Keratinocyte (primary cell): ENCODE results near the gene C16orf86. TPM values are rescaled to one million over a fixed set of nuclear protein-coding genes. Genes with fewer than 3 reads are reported as not detected.

Experiments
- DNase-seq: peaks from one replicate; pipeline ENCODE4 v3.0.0-alpha.2; 2011; ENCODE audit warnings: low read depth, missing footprints, low spot score
- FAIRE-seq: peaks from 2 replicates; lab custom pipeline; 2011; peaks lifted over from hg19 to GRCh38; lab: Jason Lieb, UNC
- H2AFZ ChIP-seq: 2 replicates; pipeline ENCODE4 v1.6.0; 2012; ENCODE audit warnings: low read length, control low read depth, inconsistent platforms; ENCODE audit not compliant: control insufficient read depth
- H3K27ac ChIP-seq: 2 replicates; pipeline ENCODE4 v1.5.1; 2011; ENCODE audit warnings: low read length; ENCODE audit not compliant: control insufficient read depth, insufficient read depth
- H3K27me3 ChIP-seq: 3 replicates; pipeline ENCODE4 v1.6.0; 2011; ENCODE audit warnings: low read length; ENCODE audit not compliant: control insufficient read depth, insufficient read depth; ENCODE audit errors: extremely low read depth
- H3K36me3 ChIP-seq, 2 experiments: 2 replicates in 1 of 2; 3 replicates in 1 of 2; pipeline ENCODE4 v1.5.1; 2011; ENCODE audit warnings: low read length in 2 of 2, mild to moderate bottlenecking in 1 of 2; ENCODE audit not compliant: control insufficient read depth in 2 of 2, insufficient read depth in 2 of 2; ENCODE audit errors: extremely low read depth in 1 of 2
- H3K4me1 ChIP-seq: 3 replicates; pipeline ENCODE4 v1.5.1; 2011; ENCODE audit warnings: low read length; ENCODE audit not compliant: control insufficient read depth, insufficient read depth; ENCODE audit errors: extremely low read depth
- H3K4me2 ChIP-seq: 3 replicates; pipeline ENCODE4 v1.6.0; 2011; ENCODE audit warnings: low read depth, low read length; ENCODE audit not compliant: control insufficient read depth, insufficient read depth; ENCODE audit errors: extremely low read depth
- H3K4me3 ChIP-seq, 3 experiments: fragments of 200-600 bp in 1 of 3; sonication (generic) in 1 of 3; 2 replicates in 2 of 3; 3 replicates in 1 of 3; pipeline ENCODE4 v1.5.1; 2011 to 2016; ENCODE audit warnings: low read length in 3 of 3, mild to moderate bottlenecking in 3 of 3, control low read depth in 2 of 3, inconsistent platforms in 1 of 3, low read depth in 1 of 3, mixed read lengths in 1 of 3, mixed run types in 1 of 3, moderate library complexity in 1 of 3; ENCODE audit not compliant: control insufficient read depth in 2 of 3, insufficient read depth in 2 of 3; ENCODE audit errors: extremely low read depth in 1 of 3
- H3K79me2 ChIP-seq: 2 replicates; pipeline ENCODE4 v1.6.0; 2012; ENCODE audit warnings: low read length; ENCODE audit not compliant: control insufficient read depth, insufficient read depth
- H3K9ac ChIP-seq: 3 replicates; pipeline ENCODE4 v1.6.0; 2011; ENCODE audit warnings: low read length; ENCODE audit not compliant: control insufficient read depth, insufficient read depth; ENCODE audit errors: extremely low read depth
- H3K9me1 ChIP-seq: 3 replicates; pipeline ENCODE4 v1.6.0; 2011; ENCODE audit warnings: low read length; ENCODE audit not compliant: control insufficient read depth, insufficient read depth; ENCODE audit errors: extremely low read depth
- H3K9me3 ChIP-seq: 2 replicates; pipeline ENCODE4 v1.5.1; 2012; ENCODE audit warnings: low read depth, low read length; ENCODE audit not compliant: control insufficient read depth
- H4K20me1 ChIP-seq: 3 replicates; pipeline ENCODE4 v1.6.0; 2011; ENCODE audit warnings: low read length; ENCODE audit not compliant: control insufficient read depth, insufficient read depth; ENCODE audit errors: extremely low read depth
- CTCF ChIP-seq, 3 experiments: IDR thresholded peaks in 1 of 3; conservative IDR thresholded peaks in 1 of 3; optimal IDR thresholded peaks in 1 of 3; 2 replicates in 2 of 3; 3 replicates in 1 of 3; pipeline versions ENCODE3 to v1.5.1; 2011; ENCODE audit warnings: low read length in 3 of 3, mild to moderate bottlenecking in 3 of 3, moderate library complexity in 2 of 3, control low read depth in 1 of 3, inconsistent platforms in 1 of 3; ENCODE audit not compliant: insufficient read depth in 2 of 3; ENCODE audit errors: extremely low read depth in 1 of 3
- EZH2 ChIP-seq: IDR thresholded peaks from one replicate; pipeline ENCODE4 v1.6.1; 2012; ENCODE audit warnings: inconsistent platforms, mild to moderate bottlenecking, low read length, moderate library complexity
- dilution Hi-C: fragments of 300-500 bp; cut with MboI; formaldehyde crosslinking; loops from one replicate; pipeline ENCODE4 v1.7.0; 2020; ENCODE audit warnings: low sequenced_read_pairs; ENCODE audit not compliant: extremely low pct_ligation_motif_present
- polyA plus RNA-seq, 5 experiments: library from polyadenylated mRNA; depleted of rRNA in 3 of 5; stranded (reverse) in 3 of 5; stranded (forward) in 1 of 5; unstranded in 1 of 5; fragments of >200 nt; gene quantifications; 1 replicate in 1 of 5; 2 replicates in 3 of 5; 3 replicates in 1 of 5; pipeline versions ENCODE4 v1.2.1 to v1.2.3, GENCODE V29; 2011 to 2012; ENCODE audit warnings: missing spikeins in 2 of 5, low read depth in 1 of 5, low replicate concordance in 1 of 5

Gene C16orf86
- polyA plus RNA-seq, 1 donor (not counting 4 experiments of a cell fraction or from before 2014, with no cell fraction given) = 0.17 TPM

DNA sequence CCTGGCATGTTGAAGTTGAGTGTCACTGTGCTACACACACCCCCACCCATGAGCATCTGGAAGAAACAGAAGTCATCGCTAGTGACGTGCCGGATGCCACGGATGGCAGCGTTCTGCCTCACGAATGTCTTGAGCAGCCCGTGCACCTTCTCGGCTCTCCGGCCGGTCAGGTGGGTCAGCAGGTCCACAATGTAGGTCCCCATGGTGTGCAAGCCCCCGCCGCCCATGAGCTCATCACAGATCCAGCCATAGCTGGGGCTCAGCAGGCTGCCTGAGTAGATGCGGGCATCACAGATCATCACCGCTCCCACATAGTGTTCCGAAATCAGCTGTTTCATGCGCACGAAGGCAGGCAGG lies 8.9 kb downstream of the C16orf86 start:
- dilution Hi-C loops = no loop called here
- FAIRE-seq (no peak), DNase-seq (no peak)
- Histone ChIP-seq H3K36me3 (peaks cover 0 to 5% of the 10 kb centered on the region in 2 experiments), H3K27me3 (no peaks in the 10 kb centered on the region), H3K9me3 (no peaks in the 10 kb centered on the region), H3K4me1 (peaks cover 13% of the 10 kb centered on the region), H3K79me2 (no peaks in the 10 kb centered on the region), H3K4me2 (no peak overlapping the region), H4K20me1 (no peaks in the 10 kb centered on the region), H3K4me3 (no peak overlapping the region), H3K27ac (no peak overlapping the region), H2AFZ (no peak overlapping the region), H3K9me1 (no peaks in the 10 kb centered on the region), H3K9ac (no peak overlapping the region)
- TF ChIP-seq EZH2 = no peak
- no peak for TF ChIP-seq CTCF (optimal IDR thresholded peaks at IDR 0.05 in 1 of 3, IDR thresholded peaks at IDR 0.05 in 1 of 3, conservative IDR thresholded peaks at IDR 0.05 in 1 of 3; ENCODE audit: extremely low read depth in 1 of 3, insufficient read depth in 2 of 3, low read length in 3 of 3)

- H3K9me3 ChIP-seq = no peaks in the 10 kb centered on the region
- no peak for DNase-seq
- no peak for FAIRE-seq
- no peaks in the 10 kb centered on the region for H4K20me1 ChIP-seq
- H3K4me3 ChIP-seq = no peak overlapping the region
- dilution Hi-C loops = no loop called here
- H3K36me3 ChIP-seq = peaks cover 0 to 5% of the 10 kb centered on the region in 2 experiments
- H2AFZ ChIP-seq = no peak overlapping the region
- H3K4me2 ChIP-seq = no peak overlapping the region
- no peak overlapping the region for H3K9ac ChIP-seq
- H3K79me2 ChIP-seq = no peaks in the 10 kb centered on the region
- no peak for TF ChIP-seq EZH2
- no peak for TF ChIP-seq CTCF (optimal IDR thresholded peaks at IDR 0.05 in 1 of 3, IDR thresholded peaks at IDR 0.05 in 1 of 3, conservative IDR thresholded peaks at IDR 0.05 in 1 of 3; ENCODE audit: extremely low read depth in 1 of 3, insufficient read depth in 2 of 3, low read length in 3 of 3)
- H3K27ac ChIP-seq = no peak overlapping the region
- H3K4me1 ChIP-seq = peaks cover 13% of the 10 kb centered on the region
- no peaks in the 10 kb centered on the region for H3K27me3 ChIP-seq
- H3K9me1 ChIP-seq = no peaks in the 10 kb centered on the region
Observed at GRCh38 chr16:67675999-67676398, 9.4 kb downstream of the C16orf86 start.
